Stomach (tissue), 4 donors: ENCODE measurements around the gene KMT2E.

Experiments used
- EP300 ChIP-seq: sonication (generic); formaldehyde crosslinking; IDR thresholded peaks from one replicate; pipeline ENCODE4 v1.6.1; 2017; ENCODE audit warnings: antibody characterized with exemption
- TF ChIP-seq, protein P1 (sequence below), 7 experiments: fragments of 450-650 bp in 4 of 7; fragments of 200-600 bp in 3 of 7; sonication (generic) in 3 of 7; IDR thresholded peaks; one replicate each; pipeline ENCODE4 v1.5.1; 2016 to 2019; ENCODE audit warnings: antibody characterized with exemption in 7 of 7, control low read depth in 2 of 7, mild to moderate bottlenecking in 1 of 7

DNA sequence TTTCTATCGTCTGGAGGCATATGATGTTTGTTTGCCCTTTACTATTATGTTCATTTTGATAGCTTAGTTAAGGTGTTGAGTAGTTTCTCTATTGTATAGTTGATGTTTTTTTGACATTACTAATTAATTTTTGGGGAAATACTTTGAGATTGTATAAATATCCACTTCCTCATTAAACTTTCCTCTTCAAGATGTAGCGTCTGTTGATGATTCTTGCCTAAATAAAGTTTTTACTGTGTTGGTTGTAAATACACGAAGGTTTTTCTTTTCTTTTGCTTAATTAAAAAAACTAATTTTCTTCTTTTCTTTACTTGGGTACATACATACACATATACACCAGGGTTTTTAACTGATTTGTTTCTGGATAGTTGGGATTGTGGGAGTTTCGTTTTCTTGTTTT lies 8.5 kb downstream of the KMT2E start:
- TF ChIP-seq, protein P1, sequence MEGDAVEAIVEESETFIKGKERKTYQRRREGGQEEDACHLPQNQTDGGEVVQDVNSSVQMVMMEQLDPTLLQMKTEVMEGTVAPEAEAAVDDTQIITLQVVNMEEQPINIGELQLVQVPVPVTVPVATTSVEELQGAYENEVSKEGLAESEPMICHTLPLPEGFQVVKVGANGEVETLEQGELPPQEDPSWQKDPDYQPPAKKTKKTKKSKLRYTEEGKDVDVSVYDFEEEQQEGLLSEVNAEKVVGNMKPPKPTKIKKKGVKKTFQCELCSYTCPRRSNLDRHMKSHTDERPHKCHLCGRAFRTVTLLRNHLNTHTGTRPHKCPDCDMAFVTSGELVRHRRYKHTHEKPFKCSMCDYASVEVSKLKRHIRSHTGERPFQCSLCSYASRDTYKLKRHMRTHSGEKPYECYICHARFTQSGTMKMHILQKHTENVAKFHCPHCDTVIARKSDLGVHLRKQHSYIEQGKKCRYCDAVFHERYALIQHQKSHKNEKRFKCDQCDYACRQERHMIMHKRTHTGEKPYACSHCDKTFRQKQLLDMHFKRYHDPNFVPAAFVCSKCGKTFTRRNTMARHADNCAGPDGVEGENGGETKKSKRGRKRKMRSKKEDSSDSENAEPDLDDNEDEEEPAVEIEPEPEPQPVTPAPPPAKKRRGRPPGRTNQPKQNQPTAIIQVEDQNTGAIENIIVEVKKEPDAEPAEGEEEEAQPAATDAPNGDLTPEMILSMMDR (IDR thresholded peaks at IDR 0.05) = no peak
- no peak for TF ChIP-seq EP300
